ENCODE data around the gene HOTAIR.
A peak's percentile ranks its signal among the peaks of the same experiment; 100 is the strongest.

The HOTAIR gene

GRCh38 chr12:53980802-53981496 lies 6.2 kb upstream of the HOTAIR start:
- POLR2A ChIA-PET, result interaction anchor here (0.6 to 1.9 kb wide), 2 partner anchors 20 to 209 kb away, joined by 3 to 7 read pairs; partner anchors contain the start of gene HOXC9
- TF ChIP-seq FOXA1 (IDR thresholded peaks at IDR 0.05) (no peak), ARNT (IDR thresholded peaks at IDR 0.05) (no peak), BHLHE40 (IDR thresholded peaks at IDR 0.05; ENCODE audit: borderline replicate concordance) (no peak), TARDBP (IDR thresholded peaks at IDR 0.05) (no peak), FOXK2 (IDR thresholded peaks at IDR 0.05) (no peak), FOXM1 (IDR thresholded peaks at IDR 0.05; ENCODE audit: borderline replicate concordance) (no peak), L3MBTL2 (conservative IDR thresholded peaks at IDR 0.05) (no peak)
- CTCF ChIA-PET, result interaction anchor here (0.7 kb wide), 1 partner anchor 235 kb away, joined by 4 read pairs; no protein-coding TSS in a partner anchor
- no peak for DNase-seq (ENCODE audit: extremely low spot score)

- ChIA-PET CTCF (interaction anchor here (0.7 to 1.5 kb wide), 2 partner anchors 27 to 234 kb away, joined by 3 to 4 read pairs; no protein-coding TSS in a partner anchor), POLR2A (interaction anchor here (0.6 to 1.9 kb wide), 3 partner anchors 20 to 208 kb away, joined by 3 to 7 read pairs (median 3); partner anchors contain the start of gene HOXC9)
- TF ChIP-seq HDGF (IDR thresholded peaks at IDR 0.05; ENCODE audit: borderline replicate concordance), result no peak
- TF ChIP-seq SUZ12 (IDR thresholded peaks at IDR 0.05), result no peak
- peak; percentile 87; the same call in 1 of the 2 replicates for TF ChIP-seq PKNOX1 (IDR thresholded peaks at IDR 0.05)
- TF ChIP-seq LEF1 (IDR thresholded peaks at IDR 0.05; ENCODE audit: borderline replicate concordance), result no peak
- DNase-seq (ENCODE audit: extremely low spot score), result no peak
Measured at GRCh38 chr12:53980104-53980801, 5.5 kb upstream of the HOTAIR start.

GRCh38 chr12:53978477-53979356 lies 4.0 kb upstream of the HOTAIR start:
- TF ChIP-seq NFRKB (IDR thresholded peaks at IDR 0.05), result no peak
- TF ChIP-seq LEF1 (IDR thresholded peaks at IDR 0.05; ENCODE audit: borderline replicate concordance), result no peak
- CTCF ChIA-PET, result interaction anchor here (0.5 to 1.5 kb wide), 4 partner anchors 14 to 343 kb away, joined by 3 to 4 read pairs (median 3); no protein-coding TSS in a partner anchor
- POLR2A ChIA-PET, result interaction anchor here (1.1 to 2.5 kb wide), 6 partner anchors 11 to 39 kb away, joined by 3 to 12 read pairs (median 8); partner anchors contain the start of genes HOXC13 and HOXC9
- DNase-seq (ENCODE audit: extremely low spot score), result no peak

DNA sequence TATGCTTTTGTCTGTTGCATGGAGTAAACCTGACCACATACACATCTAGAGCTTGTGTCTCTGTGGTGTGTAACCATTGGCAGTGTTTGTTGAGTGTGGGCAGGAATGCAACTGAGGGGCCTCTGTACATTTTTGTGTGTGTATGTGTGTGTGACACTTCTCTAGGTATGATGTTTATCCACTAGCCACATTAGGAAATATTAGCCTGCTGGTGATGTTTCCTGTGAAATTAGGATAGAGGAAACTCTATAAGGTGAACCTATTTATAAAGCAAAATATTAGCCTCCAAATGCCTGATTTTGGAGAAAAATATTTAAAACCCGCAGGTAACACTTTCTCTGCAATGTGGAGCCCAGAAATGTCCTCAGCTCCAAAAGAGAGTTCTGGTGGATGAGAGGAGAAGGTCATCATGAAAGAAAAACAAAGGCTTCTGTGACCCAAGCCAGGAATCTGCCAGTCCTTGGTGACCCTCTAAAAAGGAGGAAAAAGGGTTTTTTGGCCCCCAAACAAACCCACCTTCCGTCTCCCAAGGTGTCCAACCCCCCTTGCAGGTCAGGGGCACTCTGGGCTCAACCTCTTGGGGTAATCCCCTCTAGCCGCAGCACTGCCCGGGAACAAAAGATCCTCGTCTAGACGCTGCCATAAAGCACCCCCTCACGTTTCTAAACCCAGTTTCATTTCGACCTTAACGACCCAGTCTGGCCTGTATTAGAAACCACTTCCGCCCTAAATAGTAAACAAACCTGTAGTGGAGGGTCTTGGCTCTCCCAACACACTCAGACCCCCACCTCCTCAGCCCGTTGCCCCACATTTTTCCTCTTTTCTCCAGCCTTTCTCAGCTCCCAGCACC lies 3.1 kb upstream of the HOTAIR start:
- POLR2A ChIA-PET, result interaction anchor here (1.0 to 2.5 kb wide), 7 partner anchors 10 to 302 kb away, joined by 3 to 12 read pairs (median 8); partner anchors contain the start of genes CBX5, HNRNPA1 and HOXC13

DNA sequence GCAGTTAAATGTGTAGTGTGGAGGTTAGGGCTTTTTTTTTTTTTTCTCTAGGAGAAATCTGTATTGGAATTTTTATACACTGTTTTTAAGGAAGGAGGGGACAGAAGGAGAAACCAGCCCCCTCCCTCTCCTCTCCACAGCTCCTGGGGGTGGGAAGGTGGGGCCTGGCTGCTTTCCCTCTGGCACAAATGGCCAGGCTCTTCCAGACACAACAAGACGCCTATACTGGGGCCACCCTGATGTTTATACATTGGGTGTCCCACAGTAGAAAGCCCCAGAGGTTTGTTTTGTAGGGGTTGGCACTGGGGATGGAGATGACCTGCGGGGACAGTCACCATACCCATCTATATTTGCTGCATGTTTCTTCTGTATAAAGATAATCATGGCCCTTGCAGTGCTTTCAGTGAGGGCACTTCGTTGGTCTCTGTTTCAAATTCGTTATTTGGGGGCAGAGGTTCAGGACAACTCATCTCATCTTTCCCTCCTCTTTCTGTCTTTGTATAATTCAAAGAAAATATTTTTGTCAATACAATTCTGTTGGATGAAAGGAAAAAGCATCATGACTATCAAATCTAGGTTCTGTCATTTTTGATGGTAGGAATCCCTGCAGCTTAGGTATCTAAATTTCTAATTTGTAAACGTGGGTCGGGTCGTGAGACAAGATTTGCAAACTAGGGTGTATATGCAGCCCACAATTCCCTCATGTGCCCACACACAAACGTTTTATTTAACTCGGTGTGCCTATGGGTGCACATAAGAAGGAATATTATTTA lies 2.3 kb upstream of the HOTAIR start:
- DNase-seq (ENCODE audit: extremely low spot score), result no peak
- ChIA-PET POLR2A (interaction anchor here (0.7 to 2.5 kb wide), 12 partner anchors 9 to 303 kb away, joined by 3 to 12 read pairs (median 4); partner anchors contain the start of genes CBX5, HNRNPA1, HOXC12 and HOXC4), CTCF (interaction anchor here (0.8 to 1.4 kb wide), 7 partner anchors 8 to 402 kb away, joined by 3 to 8 read pairs (median 4); partner anchors contain the start of genes HOXC10, HOXC13 and HOXC9)
- TF ChIP-seq ARNT (IDR thresholded peaks at IDR 0.05) (no peak), ZNF384 (IDR thresholded peaks at IDR 0.05) (no peak)

More for the DNA sequence above, 3.1 kb upstream of the HOTAIR start:
- CTCF ChIA-PET, result no interaction called here
- DNase-seq (ENCODE audit: extremely low spot score), result no peak
- no peak for TF ChIP-seq ELF4 (IDR thresholded peaks at IDR 0.05)
- TF ChIP-seq ZNF384 (IDR thresholded peaks at IDR 0.05), result no peak
- no peak for TF ChIP-seq HDGF (IDR thresholded peaks at IDR 0.05; ENCODE audit: borderline replicate concordance)

- TF ChIP-seq BHLHE40 (IDR thresholded peaks at IDR 0.05; ENCODE audit: borderline replicate concordance) (no peak), HDGF (IDR thresholded peaks at IDR 0.05; ENCODE audit: borderline replicate concordance) (no peak)
- ChIA-PET POLR2A (interaction anchor here (0.7 to 1.9 kb wide), 10 partner anchors 9 to 304 kb away, joined by 3 to 9 read pairs (median 4); partner anchors contain the start of genes CBX5, HNRNPA1, HOXC12 and HOXC4), CTCF (interaction anchor here (0.8 to 1.4 kb wide), 8 partner anchors 9 to 403 kb away, joined by 3 to 8 read pairs (median 4); partner anchors contain the start of genes HOXC10, HOXC13 and HOXC9)
- no peak for DNase-seq (ENCODE audit: extremely low spot score)
Measured at GRCh38 chr12:53976172-53976822, 1.5 kb upstream of the HOTAIR start.

All from HEK293T (cell line).